Activated naive CD8-positive, alpha-beta T cell treated with anti-CD3 and anti-CD28 coated beads, Interleukin-2, amount 50 U/mL, for 16 hours (primary cell): ENCODE measurements around the gene ZBTB25.
"Not testable (repeated sequence)": the region's sequence is repeated elsewhere in the genome, so short reads cannot be mapped to it uniquely, and the experiment has no call there.

Source experiments
- DNase-seq: peaks from one replicate; pipeline ENCODE4 v3.0.0-alpha.2; 2020; ENCODE audit warnings: low read depth, low spot score

The ZBTB25 gene, protein sequence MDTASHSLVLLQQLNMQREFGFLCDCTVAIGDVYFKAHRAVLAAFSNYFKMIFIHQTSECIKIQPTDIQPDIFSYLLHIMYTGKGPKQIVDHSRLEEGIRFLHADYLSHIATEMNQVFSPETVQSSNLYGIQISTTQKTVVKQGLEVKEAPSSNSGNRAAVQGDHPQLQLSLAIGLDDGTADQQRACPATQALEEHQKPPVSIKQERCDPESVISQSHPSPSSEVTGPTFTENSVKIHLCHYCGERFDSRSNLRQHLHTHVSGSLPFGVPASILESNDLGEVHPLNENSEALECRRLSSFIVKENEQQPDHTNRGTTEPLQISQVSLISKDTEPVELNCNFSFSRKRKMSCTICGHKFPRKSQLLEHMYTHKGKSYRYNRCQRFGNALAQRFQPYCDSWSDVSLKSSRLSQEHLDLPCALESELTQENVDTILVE

DNA sequence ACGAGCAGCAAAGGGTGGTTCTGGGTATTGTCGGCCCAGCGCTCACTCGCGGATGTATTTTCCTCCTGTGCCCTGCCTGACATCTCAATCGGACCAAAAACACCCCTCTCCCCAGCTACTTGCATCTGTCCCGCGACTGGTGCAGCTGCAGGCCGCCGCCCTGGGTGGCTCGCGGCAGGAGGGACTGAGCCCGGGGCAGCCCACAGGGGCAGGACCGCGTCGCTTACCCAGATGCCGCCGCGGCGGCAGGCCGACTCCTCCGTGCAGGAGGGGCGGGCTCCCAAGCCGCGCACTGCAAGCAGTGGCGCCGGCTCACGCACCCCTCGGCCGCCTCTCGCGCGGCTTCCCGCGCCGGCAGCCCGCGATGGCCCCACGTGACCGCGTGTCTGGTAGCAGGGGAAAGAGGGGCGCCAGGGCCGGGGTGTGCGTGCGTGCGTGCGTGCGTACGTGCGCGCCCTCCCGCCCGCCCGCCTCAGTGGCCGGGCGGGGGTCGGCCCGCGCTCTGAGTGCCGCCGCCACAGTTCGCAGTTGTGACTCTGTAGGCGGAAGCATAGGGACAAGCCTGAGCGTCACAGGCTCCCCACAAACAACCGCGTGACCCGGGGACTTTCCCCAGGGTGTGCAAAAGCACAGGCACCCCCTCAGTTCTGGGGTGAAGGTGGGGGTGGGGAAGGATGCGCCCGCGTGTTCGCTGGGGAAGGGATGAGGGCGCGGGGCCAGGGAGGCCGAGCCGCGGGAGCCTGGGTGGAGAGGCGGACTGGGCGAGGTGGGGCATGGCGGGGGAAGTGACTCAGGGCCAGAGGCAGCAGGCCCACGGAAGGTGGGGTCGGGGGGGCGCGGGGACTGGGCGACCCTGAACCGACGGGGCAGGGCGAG, at the start of gene ZBTB25:
ZBTB25 (minus strand) TSS at position 405 of the 876 bp plus-strand sequence. CDS start 13,305 bp downstream, outside the sequence.
- peak; percentile 83 for DNase-seq

DNA sequence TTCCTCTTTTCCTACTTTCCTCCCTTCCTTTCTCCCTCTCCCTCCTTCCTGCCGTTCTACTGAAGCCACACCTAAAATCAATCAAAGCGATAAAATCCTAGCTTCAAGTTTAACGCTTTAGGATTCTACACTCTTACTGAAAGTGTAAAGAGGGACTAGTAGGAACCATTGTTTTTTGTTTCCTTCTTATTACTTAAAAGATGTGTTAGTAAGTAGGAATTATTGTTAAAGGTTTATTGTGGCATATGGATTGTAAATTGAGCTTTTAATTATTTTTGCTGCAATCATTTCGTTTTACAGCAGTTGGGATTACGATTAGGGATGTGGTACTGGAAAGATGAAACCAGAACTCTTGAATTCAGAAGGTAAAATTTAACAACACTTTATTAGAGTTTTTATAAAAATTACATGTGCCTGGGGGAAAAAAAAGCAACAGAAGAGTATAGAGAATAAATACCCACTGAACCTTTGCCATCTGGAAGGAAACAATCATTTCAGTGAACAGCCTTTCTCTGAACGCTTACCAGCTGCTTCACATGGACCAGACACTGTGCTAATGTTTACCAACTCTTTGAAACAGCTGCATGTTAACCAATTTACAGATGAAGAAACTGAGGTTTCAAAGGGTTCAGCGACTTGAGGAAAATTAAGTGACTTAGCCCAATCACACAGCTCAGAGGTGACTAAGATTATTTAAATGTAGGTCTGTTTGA, 47.1 kb upstream of the ZBTB25 start:
- DNase-seq, result no peak

DNA sequence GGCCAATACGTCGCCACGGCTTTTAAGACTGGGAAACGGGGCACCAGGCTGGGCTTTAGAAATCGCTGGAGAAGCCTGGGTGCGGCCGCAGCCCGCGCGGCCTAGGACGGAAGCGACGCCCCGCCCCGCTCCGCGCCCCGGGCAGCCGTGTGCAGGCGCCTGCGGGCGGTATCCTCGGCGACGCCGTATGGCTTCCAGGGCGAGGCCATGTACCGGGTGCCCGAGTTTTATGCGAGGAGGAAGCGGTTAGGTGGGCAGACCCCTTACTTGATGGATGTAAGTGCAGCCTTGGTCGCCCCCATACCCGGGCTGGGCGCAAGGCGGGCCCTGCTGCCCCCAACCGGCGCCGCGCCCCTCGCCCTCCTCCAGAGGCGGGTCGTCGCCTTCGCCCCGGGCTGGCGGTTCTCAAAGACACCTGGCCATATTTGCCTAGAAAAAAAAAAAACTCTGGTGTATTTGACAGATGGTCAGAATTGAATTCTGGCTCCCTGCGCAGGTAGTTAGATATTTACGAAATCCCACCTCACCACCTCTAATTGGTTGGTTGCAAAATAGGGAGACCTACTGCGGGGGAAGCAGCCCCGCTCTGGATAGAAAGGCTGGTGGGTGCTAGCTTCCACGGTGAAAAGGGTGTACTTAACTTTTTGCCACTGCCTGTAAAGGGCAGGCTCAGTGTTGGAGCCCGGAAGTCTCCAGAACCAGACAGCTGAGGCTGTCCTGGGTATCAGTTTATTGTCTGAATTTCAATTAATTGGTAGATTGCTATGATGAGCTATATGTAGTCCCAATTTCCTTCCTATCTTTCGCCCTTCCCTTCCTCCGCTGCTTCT, 46.4 kb upstream of the ZBTB25 start, which contains the start of gene PPP1R36:
PPP1R36 (plus strand) TSS at position 171 of the 830 bp plus-strand sequence; CDS start at position 208, 37 bp downstream.
- DNase-seq, result no peak

DNA sequence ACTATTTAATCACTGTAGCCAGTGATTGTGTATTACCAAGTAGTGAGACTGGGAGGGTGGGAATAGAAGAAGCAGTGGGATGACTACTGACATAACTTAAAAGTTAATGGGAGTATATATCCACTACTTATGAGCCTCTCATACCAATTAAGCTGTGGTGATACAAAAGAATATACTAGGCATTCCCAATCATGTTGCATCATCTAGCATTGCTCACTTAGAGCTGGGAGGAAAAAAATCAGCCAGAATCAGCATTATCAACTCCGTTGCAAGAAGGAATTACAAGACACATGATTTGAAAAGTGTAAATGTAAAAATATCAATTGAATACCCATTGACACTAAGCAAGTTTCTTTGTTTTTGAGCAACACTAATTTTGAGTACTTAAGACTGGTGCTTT, 45.4 kb upstream of the ZBTB25 start:
- DNase-seq, result no peak

DNA sequence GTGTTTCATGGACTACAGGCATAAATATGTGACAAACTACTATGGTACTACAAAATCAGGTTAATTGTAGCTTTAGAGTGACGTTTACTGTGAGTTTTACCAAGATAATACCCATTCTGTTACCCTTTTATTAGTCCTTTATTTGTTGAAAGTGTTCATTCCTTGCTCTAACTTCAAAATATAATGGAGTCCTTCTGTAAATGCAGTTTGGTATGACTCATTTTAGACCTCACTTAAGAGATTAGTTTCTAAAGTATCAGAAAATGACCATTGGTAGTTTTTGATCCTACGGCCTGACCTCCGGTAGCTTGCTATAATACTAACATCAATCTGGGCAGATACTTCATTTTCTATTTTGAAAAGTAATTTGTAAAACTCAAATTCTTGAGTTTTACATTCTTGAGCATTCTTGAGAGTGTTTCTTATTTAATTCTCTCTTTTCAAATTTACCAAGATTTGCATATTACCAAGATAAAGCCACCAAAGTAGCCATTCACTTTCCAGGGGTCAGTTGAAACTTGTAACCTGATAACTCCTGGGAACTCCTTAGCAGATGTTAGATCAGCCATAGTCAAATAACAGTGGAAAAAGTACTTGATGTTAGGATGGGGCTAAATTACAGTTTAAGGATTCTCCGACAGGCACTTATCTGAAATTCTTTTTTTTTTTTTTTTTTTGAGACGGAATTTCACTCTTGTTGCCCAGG, 41.1 kb upstream of the ZBTB25 start:
- DNase-seq, result no peak

DNA sequence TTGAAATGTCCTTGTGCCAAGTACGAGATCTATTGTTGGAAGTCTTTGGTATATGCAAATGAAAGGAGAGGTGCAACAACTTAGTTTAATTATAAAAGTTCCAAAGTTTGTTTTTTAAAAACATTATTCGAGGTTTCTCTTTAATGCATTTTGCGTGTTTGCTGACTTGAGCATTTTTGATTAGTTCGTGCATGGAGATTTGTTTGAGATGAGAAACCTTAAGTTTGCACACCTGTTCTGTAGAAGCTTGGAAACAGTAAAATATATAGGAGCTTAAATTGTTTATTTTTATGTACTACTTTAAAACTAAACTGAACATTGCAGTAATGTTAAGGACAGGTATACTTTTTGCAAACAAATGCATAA, 39.2 kb upstream of the ZBTB25 start:
- no peak for DNase-seq

DNA sequence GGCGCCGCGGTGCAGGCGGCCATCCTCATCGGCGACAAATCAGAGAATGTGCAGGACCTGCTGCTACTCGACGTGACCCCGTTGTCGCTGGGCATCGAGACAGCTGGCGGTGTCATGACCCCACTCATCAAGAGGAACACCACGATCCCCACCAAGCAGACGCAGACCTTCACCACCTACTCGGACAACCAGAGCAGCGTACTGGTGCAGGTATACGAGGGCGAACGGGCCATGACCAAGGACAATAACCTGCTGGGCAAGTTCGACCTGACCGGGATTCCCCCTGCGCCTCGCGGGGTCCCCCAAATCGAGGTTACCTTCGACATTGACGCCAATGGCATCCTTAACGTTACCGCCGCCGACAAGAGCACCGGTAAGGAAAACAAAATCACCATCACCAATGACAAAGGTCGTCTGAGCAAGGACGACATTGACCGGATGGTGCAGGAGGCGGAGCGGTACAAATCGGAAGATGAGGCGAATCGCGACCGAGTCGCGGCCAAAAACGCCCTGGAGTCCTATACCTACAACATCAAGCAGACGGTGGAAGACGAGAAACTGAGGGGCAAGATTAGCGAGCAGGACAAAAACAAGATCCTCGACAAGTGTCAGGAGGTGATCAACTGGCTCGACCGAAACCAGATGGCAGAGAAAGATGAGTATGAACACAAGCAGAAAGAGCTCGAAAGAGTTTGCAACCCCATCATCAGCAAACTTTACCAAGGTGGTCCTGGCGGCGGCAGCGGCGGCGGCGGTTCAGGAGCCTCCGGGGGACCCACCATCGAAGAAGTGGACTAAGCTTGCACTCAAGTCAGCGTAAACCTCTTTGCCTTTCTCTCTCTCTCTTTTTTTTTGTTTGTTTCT, 38.6 kb upstream of the ZBTB25 start:
- no peak for DNase-seq

DNA sequence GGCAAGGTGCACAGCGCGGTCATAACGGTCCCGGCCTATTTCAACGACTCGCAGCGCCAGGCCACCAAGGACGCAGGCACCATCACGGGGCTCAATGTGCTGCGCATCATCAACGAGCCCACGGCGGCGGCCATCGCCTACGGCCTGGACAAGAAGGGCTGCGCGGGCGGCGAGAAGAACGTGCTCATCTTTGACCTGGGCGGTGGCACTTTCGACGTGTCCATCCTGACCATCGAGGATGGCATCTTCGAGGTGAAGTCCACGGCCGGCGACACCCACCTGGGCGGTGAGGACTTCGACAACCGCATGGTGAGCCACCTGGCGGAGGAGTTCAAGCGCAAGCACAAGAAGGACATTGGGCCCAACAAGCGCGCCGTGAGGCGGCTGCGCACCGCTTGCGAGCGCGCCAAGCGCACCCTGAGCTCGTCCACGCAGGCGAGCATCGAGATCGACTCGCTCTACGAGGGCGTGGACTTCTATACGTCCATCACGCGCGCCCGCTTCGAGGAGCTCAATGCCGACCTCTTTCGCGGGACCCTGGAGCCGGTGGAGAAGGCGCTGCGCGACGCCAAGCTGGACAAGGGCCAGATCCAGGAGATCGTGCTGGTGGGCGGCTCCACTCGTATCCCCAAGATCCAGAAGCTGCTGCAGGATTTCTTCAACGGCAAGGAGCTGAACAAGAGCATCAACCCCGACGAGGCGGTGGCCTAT, 37.8 kb upstream of the ZBTB25 start:
- DNase-seq, result no peak

DNA sequence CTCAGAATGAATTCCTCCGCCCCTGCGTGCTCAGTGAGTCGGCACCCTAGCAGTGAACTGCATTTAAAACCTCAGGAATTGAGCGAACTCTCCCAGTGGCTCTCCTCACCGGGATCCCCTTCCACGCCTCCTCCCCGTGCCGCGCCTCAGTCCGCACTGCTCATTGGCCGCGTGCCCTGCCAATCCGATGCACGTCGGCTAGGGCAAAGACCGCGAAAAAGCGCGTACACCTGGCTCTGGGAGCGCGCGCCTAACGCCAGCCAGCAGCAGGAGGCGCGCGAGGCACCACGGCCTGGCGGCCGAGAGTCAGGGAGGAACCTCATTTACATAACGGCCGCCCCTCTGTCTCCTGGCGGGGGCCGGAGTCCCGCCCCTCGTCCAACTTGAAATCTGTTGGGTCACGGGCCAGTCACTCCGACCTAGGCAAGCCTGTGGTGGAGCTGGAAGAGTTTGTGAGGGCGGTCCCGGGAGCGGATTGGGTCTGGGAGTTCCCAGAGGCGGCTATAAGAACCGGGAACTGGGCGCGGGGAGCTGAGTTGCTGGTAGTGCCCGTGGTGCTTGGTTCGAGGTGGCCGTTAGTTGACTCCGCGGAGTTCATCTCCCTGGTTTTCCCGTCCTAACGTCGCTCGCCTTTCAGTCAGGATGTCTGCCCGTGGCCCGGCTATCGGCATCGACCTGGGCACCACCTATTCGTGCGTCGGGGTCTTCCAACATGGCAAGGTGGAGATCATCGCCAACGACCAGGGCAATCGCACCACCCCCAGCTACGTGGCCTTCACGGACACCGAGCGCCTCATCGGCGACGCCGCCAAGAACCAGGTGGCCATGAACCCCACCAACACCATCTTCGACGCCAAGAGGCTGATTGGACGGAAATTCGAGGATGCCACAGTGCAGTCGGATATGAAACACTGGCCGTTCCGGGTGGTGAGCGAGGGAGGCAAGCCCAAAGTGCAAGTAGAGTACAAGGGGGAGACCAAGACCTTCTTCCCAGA, 36.9 kb upstream of the ZBTB25 start, which contains the start of gene HSPA2:
HSPA2 (plus strand) TSS at position 534 of the 995 bp plus-strand sequence; CDS start at position 643, 109 bp downstream.
- DNase-seq, result peak; percentile 82

DNA sequence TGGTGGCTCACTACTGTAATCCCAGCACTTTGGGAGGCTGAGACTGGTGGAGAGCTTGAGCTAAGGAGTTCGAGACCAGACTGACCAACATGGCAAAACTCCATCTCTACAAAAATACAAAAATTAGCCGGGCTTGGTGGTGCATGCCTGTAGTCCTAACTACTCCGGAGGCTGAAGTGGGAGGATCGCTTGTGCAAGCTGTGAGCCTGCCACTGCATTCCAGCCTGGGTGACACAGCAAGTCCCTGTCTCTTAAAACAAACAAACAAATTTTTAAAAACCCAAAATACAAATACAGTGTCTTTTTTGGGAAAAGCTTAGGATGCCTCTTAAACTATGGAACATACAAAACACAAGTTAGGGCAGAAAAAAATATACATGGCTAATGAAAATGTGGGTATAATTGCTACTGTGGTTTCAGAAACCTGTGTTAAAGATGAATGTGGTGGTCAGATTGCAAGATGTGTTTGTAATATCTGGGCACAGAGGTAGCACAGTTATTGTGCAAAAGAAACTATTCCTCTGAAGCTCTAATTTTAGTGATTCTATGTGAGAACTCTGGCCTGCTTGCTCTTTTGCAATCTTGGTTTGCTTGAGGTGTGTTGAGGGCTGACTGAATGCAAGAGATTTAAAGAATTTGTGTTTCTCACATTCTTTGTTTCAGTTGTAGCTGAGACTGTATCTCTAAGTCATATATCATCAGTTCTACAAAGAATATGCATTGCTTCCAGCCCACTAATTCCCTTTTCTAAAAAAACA, 33.0 kb upstream of the ZBTB25 start:
- DNase-seq, result no peak

DNA sequence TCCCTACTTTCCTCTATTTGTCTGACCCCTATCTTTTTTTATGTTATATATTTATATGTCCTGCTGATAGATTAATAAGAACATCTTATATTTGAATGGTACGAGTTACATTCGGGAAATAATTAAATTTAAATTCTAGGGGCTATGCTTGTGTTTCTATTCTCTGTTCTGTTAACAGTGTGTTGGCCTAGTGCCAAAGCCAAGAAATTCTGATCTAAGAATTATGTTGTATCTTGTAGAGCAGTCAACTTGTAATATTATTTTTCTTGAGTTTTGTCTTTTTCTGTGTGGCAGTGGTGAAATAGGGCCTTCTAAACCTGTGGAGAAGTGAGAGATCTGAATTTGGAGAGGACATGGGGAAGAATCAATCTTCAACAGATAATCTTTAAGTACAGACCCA, 27.9 kb upstream of the ZBTB25 start:
- DNase-seq, result no peak

DNA sequence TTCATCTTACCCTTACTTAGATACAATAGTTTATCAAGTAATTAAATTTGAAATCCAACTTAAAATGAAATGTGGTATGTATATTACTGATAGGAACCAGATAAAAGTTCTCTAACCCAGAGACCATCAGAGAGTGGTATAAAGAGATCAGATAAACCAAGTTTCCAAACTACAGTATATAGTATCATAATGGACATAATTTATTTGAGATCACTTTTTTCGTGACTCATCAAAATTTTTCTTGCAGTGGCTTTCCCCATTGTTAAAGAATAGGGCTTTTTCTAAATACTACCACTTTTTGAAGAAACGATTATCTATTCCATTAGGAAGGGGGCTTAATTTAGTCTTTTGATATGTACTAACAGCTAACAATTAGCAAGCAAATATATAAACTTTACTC, 21.7 kb upstream of the ZBTB25 start:
- no peak for DNase-seq

DNA sequence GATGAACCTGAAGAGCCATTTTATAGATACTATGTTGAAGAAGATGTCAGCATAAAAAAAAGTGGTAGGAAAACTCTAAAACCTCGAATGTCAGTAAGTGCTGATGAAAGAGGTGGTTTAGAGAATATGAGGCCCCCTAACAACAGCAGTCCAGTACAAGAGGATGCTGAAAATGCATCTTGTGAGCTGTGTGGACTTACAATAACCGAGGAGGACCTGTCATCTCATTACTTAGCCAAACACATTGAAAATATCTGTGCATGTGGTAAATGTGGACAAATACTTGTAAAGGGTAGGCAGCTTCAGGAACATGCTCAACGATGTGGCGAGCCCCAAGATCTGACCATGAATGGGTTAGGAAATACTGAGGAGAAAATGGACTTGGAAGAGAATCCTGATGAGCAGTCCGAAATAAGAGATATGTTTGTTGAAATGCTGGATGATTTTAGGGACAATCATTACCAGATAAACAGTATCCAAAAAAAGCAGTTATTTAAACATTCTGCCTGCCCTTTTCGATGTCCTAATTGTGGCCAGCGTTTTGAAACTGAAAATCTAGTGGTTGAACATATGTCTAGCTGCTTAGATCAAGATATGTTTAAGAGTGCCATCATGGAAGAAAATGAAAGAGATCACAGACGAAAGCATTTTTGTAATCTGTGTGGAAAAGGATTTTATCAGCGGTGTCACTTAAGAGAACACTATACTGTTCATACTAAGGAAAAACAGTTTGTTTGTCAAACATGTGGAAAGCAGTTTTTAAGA, 19.1 kb upstream of the ZBTB25 start:
- no peak for DNase-seq

DNA sequence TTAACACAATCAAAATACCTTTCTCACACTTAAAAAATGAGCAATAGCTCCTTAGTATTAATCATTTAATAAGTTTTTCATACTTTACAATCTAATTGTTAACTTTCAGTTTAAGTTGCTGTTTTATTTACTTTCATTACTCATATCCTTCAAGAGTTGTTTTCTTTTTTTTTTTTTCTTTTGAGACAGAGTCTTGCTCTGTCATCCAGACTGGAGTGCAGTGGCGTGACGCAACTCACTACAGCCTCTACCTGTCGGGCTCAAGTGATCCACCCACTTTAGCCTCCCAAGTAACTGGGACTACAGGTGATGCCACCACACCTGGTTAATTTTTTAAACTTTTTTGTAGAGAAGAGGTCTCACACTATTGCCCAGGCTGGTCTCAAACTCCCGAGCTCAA, 17.1 kb upstream of the ZBTB25 start:
- DNase-seq, result no peak

DNA sequence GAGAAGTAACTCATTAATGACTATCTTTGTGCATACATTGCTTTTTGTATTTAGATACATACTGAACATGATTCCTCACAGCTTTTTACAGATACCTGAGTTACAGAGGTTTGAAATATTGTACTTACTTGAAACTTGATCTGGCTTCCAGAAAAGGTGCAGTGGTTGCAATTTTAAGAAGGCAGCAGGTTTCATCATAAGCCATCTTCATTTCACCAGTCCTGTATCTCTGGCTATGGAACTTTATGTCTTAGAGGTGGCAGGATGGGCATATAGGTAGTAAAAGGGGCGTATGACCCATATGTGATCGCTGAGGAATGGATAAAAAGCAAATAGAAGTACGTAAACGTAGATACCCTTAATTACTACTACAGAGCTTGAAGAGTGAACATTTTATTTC, 14.6 kb upstream of the ZBTB25 start:
- no peak for DNase-seq

DNA sequence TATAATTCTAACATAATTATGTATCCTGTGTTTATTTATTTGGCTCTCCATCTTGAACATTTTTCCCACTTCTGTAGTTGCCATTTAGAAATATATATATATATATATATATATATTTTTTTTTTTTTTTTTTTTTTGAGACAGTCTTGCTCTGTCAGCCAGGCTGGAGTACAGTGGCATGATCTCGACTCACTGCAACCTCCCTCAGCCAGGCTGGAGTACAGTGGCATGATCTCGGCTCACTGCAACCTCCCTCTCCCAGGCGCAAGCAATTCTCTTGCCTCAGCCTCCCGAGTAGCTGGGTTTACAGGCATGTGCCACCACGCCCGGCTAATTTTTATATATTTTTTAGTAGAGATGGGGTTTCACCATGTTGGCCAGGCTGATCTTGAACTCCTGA, 14.0 kb upstream of the ZBTB25 start:
- DNase-seq, result not testable (repeated sequence)
